Gastroesophageal sphincter (tissue), 4 donors: Measurements from ENCODE around the gene COPA. TPM values are rescaled to one million over a fixed set of nuclear protein-coding genes. Genes with fewer than 3 reads are reported as not detected.

ENCODE experiments used
- ATAC-seq: fragments of 150-250 bp; one replicate; pipeline ENCODE4 v1.9.1; 2016; ENCODE audit warnings: mild to moderate bottlenecking, moderate library complexity
- H3K27ac ChIP-seq, 4 donors: fragments of 200-600 bp; sonication (generic) in 3 of 4; 1 replicate in 3 of 4; 2 replicates in 1 of 4; pipeline ENCODE4 v1.5.1; 2016 to 2019
- H3K27me3 ChIP-seq: fragments of 200-600 bp; sonication (generic); one replicate; pipeline ENCODE4 v1.5.1; 2019
- H3K36me3 ChIP-seq, 2 donors: fragments of 200-600 bp; sonication (generic); one replicate each; pipeline ENCODE4 v1.5.1; 2019; ENCODE audit warnings: control low read depth in 1 of 2
- H3K4me1 ChIP-seq, 3 donors: fragments of 200-600 bp; sonication (generic); 1 replicate in 2 of 3; 2 replicates in 1 of 3; pipeline ENCODE4 v1.5.1; 2016 to 2019; ENCODE audit warnings: control low read depth in 2 of 3
- H3K4me3 ChIP-seq, 2 donors: fragments of 200-600 bp; sonication (generic); one replicate each; pipeline ENCODE4 v1.5.1; 2019; ENCODE audit warnings: mild to moderate bottlenecking in 1 of 2, moderate library complexity in 1 of 2
- H3K9me3 ChIP-seq, 3 donors: fragments of 200-600 bp; sonication (generic); one replicate each; pipeline ENCODE4 v1.5.1; 2017 to 2019; ENCODE audit warnings: control low read depth in 2 of 3
- EP300 ChIP-seq: sonication (generic); formaldehyde crosslinking; IDR thresholded peaks from one replicate; pipeline ENCODE4 v1.6.1; 2017; ENCODE audit warnings: antibody characterized with exemption, mild to moderate bottlenecking
- POLR2A ChIP-seq, 2 donors: fragments of 450-650 bp; IDR thresholded peaks; one replicate each; pipeline ENCODE4 v1.6.1; 2017; ENCODE audit warnings: antibody characterized with exemption in 2 of 2, mild to moderate bottlenecking in 2 of 2, moderate library complexity in 1 of 2
- POLR2AphosphoS5 ChIP-seq: sonication (generic); formaldehyde crosslinking; IDR thresholded peaks from one replicate; pipeline ENCODE4 v1.6.1; 2017; ENCODE audit warnings: antibody characterized with exemption
- WGBS, 2 donors: methylation state at CpG; one replicate each; pipeline ENCODE4 v1.1.5; 2018; ENCODE audit warnings: low coverage in 1 of 2; 5-methylcytosine and 5-hydroxymethylcytosine counted together
- total RNA-seq, 4 donors: library from RNA; depleted of rRNA; stranded (reverse); fragments of >200 nt; gene quantifications; one replicate each; pipeline ENCODE4 v1.1.0, GENCODE V29; 2016
- TF ChIP-seq, protein P1 (sequence below), 4 experiments: fragments of 200-600 bp in 2 of 4; fragments of 450-650 bp in 2 of 4; sonication (generic) in 1 of 4; IDR thresholded peaks; one replicate each; pipeline ENCODE4 v1.5.1; 2017 to 2019; ENCODE audit warnings: antibody characterized with exemption in 4 of 4, mild to moderate bottlenecking in 2 of 4, moderate library complexity in 2 of 4

Gene COPA
- total RNA-seq, 4 donors from 2014 or later, result 92.3 to 127 (median 111) TPM

DNA sequence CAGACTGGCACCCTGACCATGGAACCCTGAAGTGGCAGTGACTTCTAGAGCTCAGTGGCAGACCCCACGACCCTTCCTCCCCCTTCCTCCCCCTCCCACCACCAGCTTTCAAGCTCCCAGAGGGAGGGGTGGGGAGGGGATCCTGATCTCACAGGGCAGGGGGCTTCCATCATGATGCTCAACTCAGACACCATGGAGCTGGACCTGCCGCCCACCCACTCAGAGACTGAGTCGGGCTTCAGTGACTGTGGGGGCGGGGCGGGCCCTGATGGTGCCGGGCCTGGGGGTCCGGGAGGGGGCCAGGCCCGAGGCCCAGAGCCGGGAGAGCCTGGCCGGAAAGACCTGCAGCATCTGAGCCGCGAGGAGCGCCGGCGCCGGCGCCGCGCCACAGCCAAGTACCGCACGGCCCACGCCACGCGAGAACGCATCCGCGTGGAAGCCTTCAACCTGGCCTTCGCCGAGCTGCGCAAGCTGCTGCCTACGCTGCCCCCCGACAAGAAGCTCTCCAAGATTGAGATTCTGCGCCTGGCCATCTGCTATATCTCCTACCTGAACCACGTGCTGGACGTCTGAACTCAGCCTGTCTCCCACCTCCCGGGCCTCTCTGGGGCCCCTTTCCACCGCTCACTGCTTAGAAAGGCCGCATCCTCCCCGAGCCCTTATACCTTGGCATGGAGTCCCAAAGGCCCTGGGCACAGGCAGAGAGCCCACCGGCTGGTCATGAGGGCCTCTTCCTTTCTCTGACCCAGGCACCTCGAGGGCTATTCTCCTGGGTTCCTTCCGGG is 27.7 kb upstream of the COPA start:
- no peak for ATAC-seq
- Histone ChIP-seq H3K36me3 (no peaks in the 10 kb centered on the region), H3K4me1 (peaks cover 0 to 15% (median 6%) of the 10 kb centered on the region in 3 donors), H3K27ac (no peak overlapping the region), H3K9me3 (no peaks in the 10 kb centered on the region), H3K27me3 (peaks cover 70% of the 10 kb centered on the region), H3K4me3 (no peak overlapping the region)
- WGBS, 2 donors, result 46 to 60% methylated on average over 3 to 8 of the region's 42 CpGs
- TF ChIP-seq, protein P1, sequence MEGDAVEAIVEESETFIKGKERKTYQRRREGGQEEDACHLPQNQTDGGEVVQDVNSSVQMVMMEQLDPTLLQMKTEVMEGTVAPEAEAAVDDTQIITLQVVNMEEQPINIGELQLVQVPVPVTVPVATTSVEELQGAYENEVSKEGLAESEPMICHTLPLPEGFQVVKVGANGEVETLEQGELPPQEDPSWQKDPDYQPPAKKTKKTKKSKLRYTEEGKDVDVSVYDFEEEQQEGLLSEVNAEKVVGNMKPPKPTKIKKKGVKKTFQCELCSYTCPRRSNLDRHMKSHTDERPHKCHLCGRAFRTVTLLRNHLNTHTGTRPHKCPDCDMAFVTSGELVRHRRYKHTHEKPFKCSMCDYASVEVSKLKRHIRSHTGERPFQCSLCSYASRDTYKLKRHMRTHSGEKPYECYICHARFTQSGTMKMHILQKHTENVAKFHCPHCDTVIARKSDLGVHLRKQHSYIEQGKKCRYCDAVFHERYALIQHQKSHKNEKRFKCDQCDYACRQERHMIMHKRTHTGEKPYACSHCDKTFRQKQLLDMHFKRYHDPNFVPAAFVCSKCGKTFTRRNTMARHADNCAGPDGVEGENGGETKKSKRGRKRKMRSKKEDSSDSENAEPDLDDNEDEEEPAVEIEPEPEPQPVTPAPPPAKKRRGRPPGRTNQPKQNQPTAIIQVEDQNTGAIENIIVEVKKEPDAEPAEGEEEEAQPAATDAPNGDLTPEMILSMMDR (IDR thresholded peaks at IDR 0.05), result no peak

DNA sequence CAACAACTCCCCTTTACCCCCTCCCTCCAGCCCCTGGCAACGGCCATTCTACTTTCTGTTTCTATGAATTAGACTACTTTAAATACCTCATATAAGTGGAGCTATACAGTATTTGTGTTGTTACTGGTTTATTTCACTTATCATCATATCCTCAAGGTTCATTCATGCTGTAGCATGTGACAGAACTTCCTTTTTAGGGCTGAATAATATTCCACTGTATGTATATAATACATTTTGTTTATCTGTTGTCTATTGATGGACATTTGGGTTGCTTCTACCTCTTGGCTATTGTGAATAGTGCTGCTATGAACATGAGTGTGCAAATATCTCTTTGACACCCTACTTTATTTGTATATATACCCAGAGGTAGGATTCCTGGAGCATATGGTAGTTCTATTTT is 26.0 kb upstream of the COPA start:
- ATAC-seq, result no peak
- Histone ChIP-seq H3K27me3 (peaks cover 59% of the 10 kb centered on the region), H3K36me3 (no peaks in the 10 kb centered on the region), H3K27ac (no peak overlapping the region), H3K9me3 (no peaks in the 10 kb centered on the region), H3K4me1 (no peaks in the 10 kb centered on the region), H3K4me3 (no peak overlapping the region)
- WGBS, 2 donors, result 67 to 78% methylated on average over 1 of the region's 1 CpG
- TF ChIP-seq, protein P1 (IDR thresholded peaks at IDR 0.05), result no peak
- TF ChIP-seq POLR2A (IDR thresholded peaks at IDR 0.05), result no peak
- no peak for TF ChIP-seq POLR2AphosphoS5

DNA sequence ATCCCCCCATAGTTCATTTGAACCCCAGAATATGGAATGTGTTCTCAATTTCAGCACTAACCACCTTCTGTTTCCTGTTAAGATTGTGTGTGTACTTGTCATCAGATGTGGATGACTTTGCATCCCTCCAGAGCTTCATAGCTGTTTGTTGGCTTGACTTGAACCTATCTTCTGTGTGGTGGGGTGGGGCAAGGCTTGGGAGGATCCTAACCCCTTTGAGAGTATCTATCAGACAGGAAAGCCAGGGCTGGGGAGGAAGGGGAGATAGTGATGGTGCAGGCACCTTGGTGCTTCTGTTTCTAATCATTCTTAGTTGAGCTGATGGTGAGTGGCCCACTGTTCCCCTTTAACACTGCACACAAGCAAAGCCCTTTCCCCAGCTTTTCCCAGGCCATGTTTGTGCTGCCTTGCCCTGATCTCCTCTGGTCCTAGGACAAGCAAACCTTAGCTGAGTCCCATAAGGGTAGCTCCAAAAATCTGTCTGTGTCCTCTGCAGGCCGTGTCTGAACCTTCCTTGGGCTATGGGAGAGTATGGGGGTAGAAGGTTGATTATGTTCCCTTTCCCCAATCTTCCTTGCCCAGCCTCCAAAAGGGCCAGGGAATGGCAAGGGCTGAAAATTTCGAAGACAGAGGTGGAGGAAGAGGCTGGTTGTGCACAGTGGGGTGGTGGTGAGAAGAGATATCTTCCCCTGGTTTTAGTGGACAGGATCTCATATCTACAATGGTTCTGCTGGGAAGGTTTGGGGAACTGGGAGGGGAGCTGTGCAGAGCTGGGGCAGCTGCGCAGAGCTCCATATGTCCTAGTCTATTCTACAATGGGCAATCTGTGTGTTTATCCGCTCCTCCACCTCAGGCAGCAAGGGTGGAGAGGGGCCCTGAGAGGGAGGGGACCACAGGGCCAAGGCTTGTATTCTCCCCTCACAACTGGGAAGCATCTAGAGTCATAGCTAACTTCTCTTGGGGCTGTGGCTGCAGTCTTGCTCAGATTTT is 25.2 kb upstream of the COPA start:
- ATAC-seq, result no peak

DNA sequence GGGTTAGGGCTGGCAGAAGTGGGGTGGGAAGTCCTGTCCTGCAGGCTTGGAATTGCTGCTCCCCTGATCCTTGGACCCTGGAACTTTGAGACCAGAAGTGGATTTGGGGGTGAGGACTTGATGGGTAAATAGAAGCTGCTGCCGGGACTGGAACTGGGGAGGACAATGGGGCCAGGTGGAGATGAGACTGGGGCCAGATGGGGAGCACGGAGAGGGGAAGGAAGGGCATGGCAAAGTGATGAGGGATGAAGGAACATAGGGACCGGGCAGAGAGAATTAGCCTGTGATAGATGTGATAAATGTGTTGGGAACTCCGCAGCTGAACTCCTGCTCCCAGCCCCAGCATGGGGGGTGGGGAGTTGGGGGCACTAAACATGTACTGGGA is 24.5 kb upstream of the COPA start:
- Histone ChIP-seq H3K27me3 (peaks cover 54% of the 10 kb centered on the region), H3K9me3 (no peaks in the 10 kb centered on the region), H3K27ac (no peak overlapping the region), H3K4me1 (no peaks in the 10 kb centered on the region), H3K36me3 (no peaks in the 10 kb centered on the region), H3K4me3 (no peak overlapping the region)
- TF ChIP-seq POLR2AphosphoS5, result no peak
- TF ChIP-seq, protein P1 (IDR thresholded peaks at IDR 0.05), result no peak
- no peak for TF ChIP-seq EP300
- TF ChIP-seq POLR2A (IDR thresholded peaks at IDR 0.05), result no peak
- no peak for ATAC-seq
- WGBS, 2 donors, result 20 to 29% methylated on average over 1 to 4 of the region's 4 CpGs

More for the DNA sequence above, 25.2 kb upstream of the COPA start:
- TF ChIP-seq POLR2A (IDR thresholded peaks at IDR 0.05) (no peak), EP300 (no peak), POLR2AphosphoS5 (no peak)
- TF ChIP-seq, protein P1 (IDR thresholded peaks at IDR 0.05), result no peak
- Histone ChIP-seq H3K4me3 (no peak overlapping the region), H3K4me1 (no peaks in the 10 kb centered on the region), H3K27me3 (peaks cover 59% of the 10 kb centered on the region), H3K27ac (no peak overlapping the region), H3K36me3 (no peaks in the 10 kb centered on the region), H3K9me3 (no peaks in the 10 kb centered on the region)
- WGBS, 2 donors, result 58 to 80% methylated on average over 2 to 4 of the region's 4 CpGs
